H9 (cell line): ENCODE results near the gene TRIL. TPM values are rescaled to one million over a fixed set of nuclear protein-coding genes. Genes with fewer than 3 reads are reported as not detected.

Experiments
- DNase-seq: peaks from one replicate; pipeline ENCODE4 v3.0.0-alpha.2; 2017
- H2AFZ ChIP-seq: one replicate; pipeline ENCODE4 v1.6.1; 2013; ENCODE audit warnings: mild to moderate bottlenecking, low read length, control low read depth, moderate library complexity
- H2AK5ac ChIP-seq: 2 replicates; pipeline ENCODE4 v1.6.1; 2013; ENCODE audit warnings: low read length, control low read depth, mixed read lengths; ENCODE audit not compliant: insufficient read length
- H2BK120ac ChIP-seq: one replicate; pipeline ENCODE4 v1.6.1; 2013; ENCODE audit warnings: low read depth, mild to moderate bottlenecking, low read length, control low read depth, inconsistent platforms; ENCODE audit not compliant: poor library complexity, severe bottlenecking
- H2BK12ac ChIP-seq: 2 replicates; pipeline ENCODE4 v1.6.1; 2013; ENCODE audit warnings: low read length, control low read depth, mixed read lengths, low read depth; ENCODE audit not compliant: insufficient read length
- H2BK15ac ChIP-seq: 2 replicates; pipeline ENCODE4 v1.6.1; 2013; ENCODE audit warnings: low read depth, low read length, control low read depth
- H2BK20ac ChIP-seq: one replicate; pipeline ENCODE4 v1.6.1; 2013; ENCODE audit warnings: low read depth, mild to moderate bottlenecking, low read length, control low read depth, inconsistent platforms; ENCODE audit not compliant: poor library complexity, severe bottlenecking
- H2BK5ac ChIP-seq: 2 replicates; pipeline ENCODE4 v1.6.1; 2013; ENCODE audit warnings: low read length, control low read depth, mixed read lengths; ENCODE audit not compliant: insufficient read length
- H3K14ac ChIP-seq: 2 replicates; pipeline ENCODE4 v1.6.1; 2013; ENCODE audit warnings: low read length, control low read depth; ENCODE audit not compliant: insufficient read depth
- H3K18ac ChIP-seq: 2 replicates; pipeline ENCODE4 v1.6.1; 2013; ENCODE audit warnings: low read depth, mild to moderate bottlenecking, mixed read lengths, low read length, control low read depth; ENCODE audit not compliant: insufficient read length
- H3K23ac ChIP-seq: 2 replicates; pipeline ENCODE4 v1.6.1; 2013; ENCODE audit warnings: low read length, control low read depth, mixed read lengths, low read depth; ENCODE audit not compliant: insufficient read length
- H3K23me2 ChIP-seq: 2 replicates; pipeline ENCODE4 v1.6.1; 2013; ENCODE audit warnings: low read depth, mild to moderate bottlenecking, mixed read lengths, low read length, control low read depth; ENCODE audit not compliant: insufficient read length, poor library complexity, severe bottlenecking
- H3K27ac ChIP-seq: 2 replicates; pipeline ENCODE4 v1.5.1; 2013; ENCODE audit warnings: low read length, control low read depth, mixed read lengths, low read depth; ENCODE audit not compliant: insufficient read length
- H3K27me3 ChIP-seq: 2 replicates; pipeline ENCODE4 v1.6.1; 2013; ENCODE audit warnings: low read length, control low read depth, inconsistent platforms; ENCODE audit not compliant: insufficient read depth
- H3K4ac ChIP-seq: 2 replicates; pipeline ENCODE4 v1.6.1; 2013; ENCODE audit warnings: low read depth, mild to moderate bottlenecking, control low read depth, inconsistent platforms, low read length, moderate library complexity
- H3K4me1 ChIP-seq: 2 replicates; pipeline ENCODE4 v1.6.1; 2013; ENCODE audit warnings: low read length, control low read depth, inconsistent platforms; ENCODE audit not compliant: insufficient read depth
- H3K4me2 ChIP-seq: 2 replicates; pipeline ENCODE4 v1.6.1; 2013; ENCODE audit warnings: low read length, control low read depth, mixed read lengths; ENCODE audit not compliant: insufficient read length, insufficient read depth
- H3K56ac ChIP-seq: 2 replicates; pipeline ENCODE4 v1.6.1; 2013; ENCODE audit warnings: low read depth, mild to moderate bottlenecking, mixed read lengths, low read length, control low read depth; ENCODE audit not compliant: insufficient read length
- H3K79me1 ChIP-seq: 2 replicates; pipeline ENCODE4 v1.6.1; 2013; ENCODE audit warnings: low read depth, mild to moderate bottlenecking, moderate library complexity, low read length, control low read depth, inconsistent platforms; ENCODE audit not compliant: insufficient read depth, poor library complexity, severe bottlenecking
- H3K79me2 ChIP-seq: 2 replicates; pipeline ENCODE4 v1.6.1; 2013; ENCODE audit warnings: low read length, control low read depth, inconsistent platforms; ENCODE audit not compliant: insufficient read depth
- H3K9ac ChIP-seq: 2 replicates; pipeline ENCODE4 v1.6.1; 2013; ENCODE audit warnings: low read length, control low read depth, mixed read lengths; ENCODE audit not compliant: insufficient read length; ENCODE audit errors: extremely low read depth
- H3K9me3 ChIP-seq: one replicate; pipeline ENCODE4 v1.6.1; 2013; ENCODE audit warnings: low read depth, low read length, inconsistent platforms; ENCODE audit not compliant: control insufficient read depth
- H3T11ph ChIP-seq: one replicate; pipeline ENCODE4 v1.6.1; 2013; ENCODE audit warnings: mild to moderate bottlenecking, low read length, control low read depth, inconsistent platforms
- H4K20me1 ChIP-seq: one replicate; pipeline ENCODE4 v1.6.1; 2013; ENCODE audit not compliant: control insufficient read depth, insufficient read length, insufficient read depth
- H4K5ac ChIP-seq: 2 replicates; pipeline ENCODE4 v1.6.1; 2013; ENCODE audit warnings: low read depth, mild to moderate bottlenecking, mixed read lengths, low read length, control low read depth; ENCODE audit not compliant: insufficient read length
- H4K8ac ChIP-seq: replicated peaks from 2 replicates; pipeline ENCODE4 v1.6.1; 2013; ENCODE audit warnings: low read length, control low read depth, mixed read lengths, low read depth; ENCODE audit not compliant: insufficient read length
- H4K91ac ChIP-seq: 2 replicates; pipeline ENCODE4 v1.6.1; 2013; ENCODE audit warnings: low read depth, mild to moderate bottlenecking, moderate library complexity, mixed read lengths, low read length, control low read depth; ENCODE audit not compliant: insufficient read length
- H3K27ac Mint-ChIP-seq, 3 experiments: 2 replicates in 2 of 3; 3 replicates in 1 of 3; pipeline ENCODE4 v1.8.0; 2020 to 2021; ENCODE audit warnings: mixed read lengths in 3 of 3, mild to moderate bottlenecking in 1 of 3, moderate library complexity in 1 of 3
- H3K27me3 Mint-ChIP-seq: 2 replicates; pipeline ENCODE4 v1.8.0; 2021; ENCODE audit warnings: low read depth, mild to moderate bottlenecking, moderate library complexity, mixed read lengths
- H3K36me3 Mint-ChIP-seq, 3 experiments: 2 replicates in 2 of 3; 3 replicates in 1 of 3; pipeline ENCODE4 v1.8.0; 2020 to 2021; ENCODE audit warnings: low read depth in 3 of 3, mixed read lengths in 3 of 3; ENCODE audit not compliant: insufficient read depth in 1 of 3
- H3K4me1 Mint-ChIP-seq, 2 experiments: 2 replicates each; pipeline ENCODE4 v1.8.0; 2020; ENCODE audit warnings: mixed read lengths in 2 of 2
- H3K4me3 Mint-ChIP-seq, 2 experiments: 2 replicates in 1 of 2; 3 replicates in 1 of 2; pipeline ENCODE4 v1.8.0; 2020 to 2021; ENCODE audit warnings: mild to moderate bottlenecking in 2 of 2, mixed read lengths in 2 of 2, moderate library complexity in 1 of 2
- H3K9me3 Mint-ChIP-seq, 2 experiments: 2 replicates in 1 of 2; 3 replicates in 1 of 2; pipeline ENCODE4 v1.8.0; 2020; ENCODE audit warnings: mild to moderate bottlenecking in 2 of 2, mixed read lengths in 2 of 2, moderate library complexity in 1 of 2
- CTCF ChIP-seq: fragments of 200-600 bp; sonication (generic); conservative IDR thresholded peaks from 3 replicates; pipeline ENCODE4 v1.8.0; 2021; ENCODE audit warnings: antibody characterized with exemption, mild to moderate bottlenecking
- WGBS: extraction: QIAGEN DNeasy Blood & Tissue Kit; methylation state at CpG from one replicate; pipeline ENCODE4 v1.1.7; 2013; ENCODE audit warnings: missing lambda C conversion rate, low lambda C conversion rate, mixed read lengths; ENCODE audit not compliant: insufficient read length; ENCODE audit errors: extremely low coverage; 5-methylcytosine and 5-hydroxymethylcytosine counted together
- total RNA-seq: library from RNA; stranded (reverse); gene quantifications from 2 replicates; pipeline ENCODE4 v1.2.1, GENCODE V29; 2021

The TRIL gene
- total RNA-seq, 1 experiment from 2014 or later = 3.1 TPM

- no peak for TF ChIP-seq CTCF
- Histone ChIP-seq H2BK5ac (no peak overlapping the region), H3K9me3 (no peaks in the 10 kb centered on the region), H4K20me1 (no peaks in the 10 kb centered on the region), H3K14ac (no peak overlapping the region), H3T11ph (no peak overlapping the region), H3K27me3 (no peaks in the 10 kb centered on the region), H2BK120ac (no peak overlapping the region), H3K56ac (no peak overlapping the region), H3K4ac (no peak overlapping the region), H4K8ac (no peak overlapping the region), H4K91ac (no peak overlapping the region), H2AFZ (no peak overlapping the region), H2BK12ac (no peak overlapping the region), H3K4me1 (peaks cover 3% of the 10 kb centered on the region; the same call in 1 of the 2 replicates), H2BK15ac (no peak overlapping the region), H3K79me1 (no peaks in the 10 kb centered on the region), H3K27ac (no peak overlapping the region), H3K4me2 (no peak overlapping the region), H3K18ac (no peak overlapping the region), H4K5ac (no peak overlapping the region), H2BK20ac (no peak overlapping the region), H2AK5ac (no peak overlapping the region), H3K79me2 (no peaks in the 10 kb centered on the region), H3K23ac (no peak overlapping the region), H3K9ac (no peak overlapping the region), H3K23me2 (no peaks in the 10 kb centered on the region)
- Mint-ChIP-seq H3K27me3 (peaks cover 4% of the 10 kb centered on the region; the same call in 1 of the 2 replicates), H3K9me3 (no peaks in the 10 kb centered on the region), H3K4me1 (peaks cover 42 to 44% of the 10 kb centered on the region in 2 experiments), H3K4me3 (no peak overlapping the region), H3K27ac (no peak overlapping the region), H3K36me3 (no peaks in the 10 kb centered on the region)
- WGBS = no CpG with 5 or more reads among the region's 5 CpGs
- DNase-seq = no peak
These were observed 30.0 kb upstream of the TRIL start for GRCh38 chr7:28988091-28988490.
